ENCODE measurements around the gene HYAL3. TPM values are rescaled to one million over a fixed set of nuclear protein-coding genes. Genes with fewer than 3 reads are reported as not detected.
A peak's percentile ranks its signal among the peaks of the same experiment; 100 is the strongest.

HYAL3 gene
- total and polyA plus RNA-seq, 7 experiments from 2014 or later, result 2.3 to 10.7 (median 3.6) TPM

DNA sequence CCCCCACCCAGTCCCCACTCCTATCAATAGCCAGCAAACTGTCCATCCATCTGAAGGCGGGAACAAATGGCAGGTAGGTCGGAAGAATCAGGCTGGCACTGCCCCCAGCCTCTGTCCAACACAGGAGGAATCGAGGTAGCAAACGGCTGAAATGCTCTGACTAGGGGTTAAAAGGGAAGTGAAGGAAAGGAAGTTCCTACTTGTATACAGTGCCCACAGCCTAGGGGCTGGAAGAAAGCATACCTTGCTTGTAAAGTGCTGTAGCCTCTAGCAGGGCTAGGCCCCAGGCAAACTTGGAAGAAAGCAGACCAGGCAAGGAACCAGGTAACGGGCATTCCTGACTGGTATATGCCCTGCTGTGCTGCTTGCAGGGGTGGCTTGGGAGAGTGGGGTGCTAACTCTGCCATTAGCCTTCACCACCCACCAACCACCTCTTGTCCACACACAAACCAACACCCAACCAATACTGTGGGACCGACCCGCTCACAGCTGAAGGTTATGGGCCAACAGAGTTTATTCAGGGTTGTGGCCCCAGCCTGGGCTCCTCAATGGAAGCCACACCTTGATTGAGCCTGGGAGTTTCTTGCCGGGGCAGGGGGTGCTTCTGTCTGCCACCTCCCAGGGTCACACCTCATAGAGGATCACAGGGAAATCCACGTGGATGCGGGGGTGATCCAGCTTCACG is 26.4 kb upstream of the HYAL3 start:
- Histone ChIP-seq H3K27ac (ENCODE audit: low read depth, low read length) (no peak overlapping the region), H3K27me3 (ENCODE audit: control insufficient read depth in 2 of 2, insufficient read depth in 2 of 2, low read length in 2 of 2) (no peaks in the 10 kb centered on the region), H3K36me3 (ENCODE audit: control insufficient read depth in 2 of 3, insufficient read depth in 3 of 3, low read length in 3 of 3) (peaks cover 0 to 31% (median 4%) of the 10 kb centered on the region in 3 experiments), H3K4me1 (ENCODE audit: control insufficient read depth in 2 of 2, insufficient read depth in 2 of 2, low read length in 2 of 2) (peaks cover 17 to 21% of the 10 kb centered on the region in 2 donors), H3K9me3 (ENCODE audit: control insufficient read depth in 2 of 3, low read length in 3 of 3) (no peaks in the 10 kb centered on the region), H3K4me3 (ENCODE audit: low read length) (no peak overlapping the region)
- H3K36me3 Mint-ChIP-seq, result peaks cover 0 to 6% (median 2%) of the 10 kb centered on the region in 5 donors
- H3K27me3 Mint-ChIP-seq, result no peaks in the 10 kb centered on the region
- H3K4me1 Mint-ChIP-seq, result peaks cover 7 to 37% (median 28%) of the 10 kb centered on the region in 7 donors
- ChIA-PET POLR2A (interaction anchor here (3.5 to 34.0 kb wide), 3 partner anchors 11 to 31 kb away, joined by 31 to 656 read pairs (median 52); partner anchors contain the start of genes CYB561D2, HYAL3, NAA80 and NPRL2), CTCF (interaction anchor here (1.0 kb wide), 1 partner anchor 130 kb away, joined by 3 read pairs; no protein-coding TSS in a partner anchor)
- no peaks in the 10 kb centered on the region for H3K9me3 Mint-ChIP-seq
- intact Hi-C loops (cut with micrococcal nuclease), result loop anchor here in 1 of 2 donors (2.0 kb wide), 1 partner anchor 99 kb away; no protein-coding TSS in a partner anchor
- DNase-seq (no peak), ATAC-seq (no peak)
- H3K4me3 Mint-ChIP-seq, result peak overlapping the region in 4 of 10 donors; percentile 17 to 97 (median 24)
- peak overlapping the region in 2 of 9 donors; percentile 76 to 78 for H3K27ac Mint-ChIP-seq

DNA sequence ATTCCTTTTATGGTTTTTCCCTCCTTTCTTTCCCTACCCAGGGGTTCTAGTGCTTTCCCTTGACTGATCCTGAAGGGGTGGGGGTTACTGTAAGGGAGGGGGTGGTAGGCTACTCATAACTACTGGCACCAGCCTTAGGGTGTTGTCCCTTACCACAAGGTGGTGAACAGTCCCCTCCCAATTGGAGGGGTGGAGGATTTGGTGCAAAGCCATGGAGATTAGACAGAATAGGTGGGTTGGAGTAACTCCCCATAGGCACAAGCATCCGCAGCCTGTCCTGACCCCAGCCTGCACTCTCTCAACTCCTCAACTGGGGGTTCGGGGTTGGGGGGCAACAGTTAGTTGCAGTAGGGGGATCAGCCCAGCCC is 25.9 kb upstream of the HYAL3 start:
- Histone ChIP-seq H3K27ac (ENCODE audit: low read depth, low read length) (no peak overlapping the region), H3K4me3 (ENCODE audit: low read length) (no peak overlapping the region), H3K4me1 (ENCODE audit: control insufficient read depth in 2 of 2, insufficient read depth in 2 of 2, low read length in 2 of 2) (peaks cover 21 to 22% of the 10 kb centered on the region in 2 donors), H3K36me3 (ENCODE audit: control insufficient read depth in 2 of 3, insufficient read depth in 3 of 3, low read length in 3 of 3) (peaks cover 0 to 25% (median 0%) of the 10 kb centered on the region in 3 experiments), H3K9me3 (ENCODE audit: control insufficient read depth in 2 of 3, low read length in 3 of 3) (no peaks in the 10 kb centered on the region), H3K27me3 (ENCODE audit: control insufficient read depth in 2 of 2, insufficient read depth in 2 of 2, low read length in 2 of 2) (no peaks in the 10 kb centered on the region)
- Mint-ChIP-seq H3K36me3 (peaks cover 0 to 4% (median 0%) of the 10 kb centered on the region in 5 donors), H3K27me3 (no peaks in the 10 kb centered on the region), H3K9me3 (no peaks in the 10 kb centered on the region), H3K27ac (peak overlapping the region in 6 of 9 donors; percentile 10 to 78 (median 34)), H3K4me1 (peaks cover 13 to 43% (median 33%) of the 10 kb centered on the region in 7 donors), H3K4me3 (peak overlapping the region in 3 of 10 donors; percentile 6 to 75 (median 18))
- intact Hi-C loops (cut with micrococcal nuclease), result loop anchor here in 1 of 2 donors (2.0 kb wide), 1 partner anchor 98 kb away; no protein-coding TSS in a partner anchor
- DNase-seq (no peak), ATAC-seq (no peak)
- POLR2A ChIA-PET, result interaction anchor here (0.6 to 34.0 kb wide), 4 partner anchors 12 to 55 kb away, joined by 3 to 656 read pairs (median 20); partner anchors contain the start of genes CYB561D2, HYAL3, NAA80 and NPRL2
- CTCF ChIA-PET, result interaction anchor here (1.0 to 2.7 kb wide), 5 partner anchors 9 to 129 kb away, joined by 3 to 13 read pairs (median 4); no protein-coding TSS in a partner anchor

DNA sequence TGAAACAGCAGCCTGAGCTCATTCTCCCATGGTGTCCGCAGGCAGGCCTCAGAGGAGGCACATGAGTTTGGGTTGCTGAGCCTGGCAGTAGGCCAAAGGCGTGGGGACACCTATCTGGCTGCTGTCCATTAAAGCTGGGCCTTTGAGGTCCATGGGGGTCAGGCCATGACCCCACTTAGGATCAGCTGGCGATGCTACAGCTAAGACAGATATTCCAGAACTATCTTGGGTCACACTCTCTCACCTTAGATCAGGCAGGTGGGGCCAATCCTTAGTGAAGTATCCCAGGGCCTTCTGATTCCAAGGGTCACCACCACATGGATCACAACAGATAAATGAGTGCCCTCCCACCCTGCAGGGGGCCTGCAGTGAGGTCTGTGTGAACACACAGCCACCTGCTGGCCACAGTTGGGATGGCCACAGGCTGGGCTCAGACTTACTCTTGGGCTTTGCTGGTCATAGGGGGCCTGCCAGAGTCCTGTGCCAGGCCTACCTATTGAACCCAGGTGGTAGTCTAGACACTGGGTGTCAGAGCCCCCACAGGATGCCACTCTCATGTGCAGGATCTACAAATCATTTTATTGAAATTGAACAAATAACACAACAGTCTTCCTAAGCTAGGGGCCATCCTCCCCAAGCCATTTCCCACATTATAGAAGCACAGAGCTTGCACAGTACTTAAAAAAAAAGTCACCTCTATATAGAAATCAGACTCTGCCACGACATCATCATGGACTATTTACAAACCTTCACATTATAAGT is 25.3 kb upstream of the HYAL3 start:
- intact Hi-C loops (cut with micrococcal nuclease), result loop anchor here (1.0 to 2.0 kb wide), 2 partner anchors 50 to 98 kb away; no protein-coding TSS in a partner anchor
- ChIA-PET CTCF (interaction anchor here (1.0 to 2.7 kb wide), 9 partner anchors 9 to 129 kb away, joined by 3 to 13 read pairs (median 4); partner anchors contain the start of genes HYAL3 and NAA80), POLR2A (interaction anchor here (0.6 to 34.0 kb wide), 6 partner anchors 10 to 383 kb away, joined by 3 to 656 read pairs (median 6); partner anchors contain the start of genes CYB561D2, HYAL3, NAA80 and NPRL2)
- Histone ChIP-seq H3K27ac (ENCODE audit: low read depth, low read length) (no peak overlapping the region), H3K4me3 (ENCODE audit: low read length) (no peak overlapping the region), H3K27me3 (ENCODE audit: control insufficient read depth in 2 of 2, insufficient read depth in 2 of 2, low read length in 2 of 2) (no peaks in the 10 kb centered on the region), H3K4me1 (ENCODE audit: control insufficient read depth in 2 of 2, insufficient read depth in 2 of 2, low read length in 2 of 2) (peaks cover 21 to 23% of the 10 kb centered on the region in 2 donors), H3K36me3 (ENCODE audit: control insufficient read depth in 2 of 3, insufficient read depth in 3 of 3, low read length in 3 of 3) (peaks cover 0 to 20% (median 0%) of the 10 kb centered on the region in 3 experiments), H3K9me3 (ENCODE audit: control insufficient read depth in 2 of 3, low read length in 3 of 3) (no peaks in the 10 kb centered on the region)
- peaks cover 17 to 46% (median 39%) of the 10 kb centered on the region in 7 donors for H3K4me1 Mint-ChIP-seq
- peak overlapping the region in 6 of 10 donors; percentile 16 to 75 (median 37) for H3K4me3 Mint-ChIP-seq
- peak overlapping the region; percentile 32 to 86 (median 68) for H3K27ac Mint-ChIP-seq
- peak; percentile 28 for ATAC-seq
- H3K36me3 Mint-ChIP-seq, result peaks cover 0 to 4% (median 0%) of the 10 kb centered on the region in 5 donors
- peak in 8 of 9 donors; percentile 24 to 67 (median 46) for DNase-seq
- H3K27me3 Mint-ChIP-seq, result no peaks in the 10 kb centered on the region
- no peaks in the 10 kb centered on the region for H3K9me3 Mint-ChIP-seq

DNA sequence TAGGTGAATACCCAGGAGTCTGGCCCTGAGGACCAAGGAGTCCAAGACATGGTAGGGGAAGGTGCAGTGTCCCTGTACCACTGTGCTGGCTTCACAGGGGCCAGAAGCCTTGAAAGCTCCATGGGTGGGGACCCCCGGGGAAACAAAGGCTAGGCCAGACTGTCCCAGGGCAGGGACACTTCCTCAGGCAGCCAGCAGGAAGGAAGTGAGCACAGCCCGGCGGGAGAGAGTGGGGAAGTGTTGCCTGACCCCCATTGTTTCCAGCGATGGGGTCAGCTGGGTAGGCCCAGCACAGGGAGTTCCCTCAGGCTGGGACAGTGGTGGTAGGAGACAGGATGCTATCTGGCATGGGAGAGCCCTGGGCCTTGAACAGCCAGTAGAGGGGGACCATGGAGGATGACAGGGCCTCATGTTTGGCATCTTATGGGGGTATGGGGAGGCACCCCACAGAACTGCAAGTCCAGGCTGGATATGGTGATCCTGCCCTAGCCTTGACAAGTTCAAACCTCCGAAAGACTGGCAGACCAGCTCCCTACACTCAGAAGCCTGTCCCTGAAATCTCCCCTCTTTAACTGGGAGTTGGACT is 24.5 kb upstream of the HYAL3 start:
- Mint-ChIP-seq H3K9me3 (no peaks in the 10 kb centered on the region), H3K36me3 (peaks cover 0 to 4% (median 0%) of the 10 kb centered on the region in 5 donors), H3K4me3 (peak overlapping the region in 1 of 10 donors; percentile 40), H3K4me1 (peaks cover 17 to 53% (median 45%) of the 10 kb centered on the region in 7 donors), H3K27me3 (no peaks in the 10 kb centered on the region), H3K27ac (peak overlapping the region in 5 of 9 donors; percentile 34 to 78 (median 51))
- no peak overlapping the region for H3K4me3 ChIP-seq (ENCODE audit: low read length)
- H3K4me1 ChIP-seq (ENCODE audit: control insufficient read depth in 2 of 2, insufficient read depth in 2 of 2, low read length in 2 of 2), result peaks cover 21 to 23% of the 10 kb centered on the region in 2 donors
- ATAC-seq (no peak), DNase-seq (no peak)
- H3K27me3 ChIP-seq (ENCODE audit: control insufficient read depth in 2 of 2, insufficient read depth in 2 of 2, low read length in 2 of 2), result no peaks in the 10 kb centered on the region
- CTCF ChIA-PET, result interaction anchor here (0.6 to 2.7 kb wide), 8 partner anchors 10 to 232 kb away, joined by 3 to 13 read pairs (median 4); partner anchors contain the start of genes HYAL3 and NAA80
- intact Hi-C loops (cut with micrococcal nuclease), result loop anchor here (1.0 to 2.0 kb wide), 2 partner anchors 49 to 97 kb away; no protein-coding TSS in a partner anchor
- H3K9me3 ChIP-seq (ENCODE audit: control insufficient read depth in 2 of 3, low read length in 3 of 3), result no peaks in the 10 kb centered on the region
- H3K27ac ChIP-seq (ENCODE audit: low read depth, low read length), result no peak overlapping the region
- H3K36me3 ChIP-seq (ENCODE audit: control insufficient read depth in 2 of 3, insufficient read depth in 3 of 3, low read length in 3 of 3), result peaks cover 0 to 18% (median 0%) of the 10 kb centered on the region in 3 experiments
- POLR2A ChIA-PET, result interaction anchor here (0.6 to 34.0 kb wide), 6 partner anchors 11 to 383 kb away, joined by 3 to 656 read pairs (median 18); partner anchors contain the start of genes CYB561D2, HYAL3, NAA80 and NPRL2

DNA sequence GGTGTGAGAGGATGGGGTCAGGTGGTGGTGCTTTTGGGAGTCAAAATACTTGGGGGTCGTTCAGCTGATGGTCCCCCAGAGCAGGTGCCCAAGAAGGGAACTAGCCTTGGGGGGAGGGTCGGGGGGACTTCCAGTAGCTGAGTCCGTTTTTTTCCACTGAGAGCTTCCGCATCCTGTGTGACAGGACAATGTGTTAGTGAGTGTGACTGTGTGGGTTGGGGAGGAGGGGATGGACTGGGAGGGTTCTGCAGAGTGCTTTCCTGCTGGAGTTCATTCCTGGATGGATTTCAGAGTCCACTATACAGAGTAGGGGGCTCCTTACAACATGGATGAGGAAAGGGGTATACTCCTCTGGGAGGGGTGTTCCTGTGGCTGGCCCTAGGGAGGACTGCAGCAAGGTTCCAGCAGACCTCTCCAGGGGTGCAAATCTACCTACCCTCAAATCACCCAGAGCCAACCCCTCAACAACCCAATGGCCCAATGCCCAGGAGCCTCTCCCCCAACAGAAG is 23.9 kb upstream of the HYAL3 start:
- ATAC-seq (no peak), DNase-seq (no peak)
- H3K27me3 ChIP-seq (ENCODE audit: control insufficient read depth in 2 of 2, insufficient read depth in 2 of 2, low read length in 2 of 2), result no peaks in the 10 kb centered on the region
- H3K4me1 ChIP-seq (ENCODE audit: control insufficient read depth in 2 of 2, insufficient read depth in 2 of 2, low read length in 2 of 2), result peaks cover 16 to 23% of the 10 kb centered on the region in 2 donors
- no peaks in the 10 kb centered on the region for H3K9me3 Mint-ChIP-seq
- peak overlapping the region in 8 of 9 donors; percentile 12 to 81 (median 52) for H3K27ac Mint-ChIP-seq
- no peaks in the 10 kb centered on the region for H3K9me3 ChIP-seq (ENCODE audit: control insufficient read depth in 2 of 3, low read length in 3 of 3)
- intact Hi-C loops (cut with micrococcal nuclease), result no loop called here
- H3K27me3 Mint-ChIP-seq, result no peaks in the 10 kb centered on the region
- peaks cover 17 to 52% (median 43%) of the 10 kb centered on the region in 7 donors for H3K4me1 Mint-ChIP-seq
- ChIA-PET CTCF (interaction anchor here (0.6 to 2.7 kb wide), 5 partner anchors 14 to 231 kb away, joined by 3 to 13 read pairs (median 3); partner anchors contain the start of genes HYAL3, IFRD2 and NAA80), POLR2A (interaction anchor here (1.3 to 34.0 kb wide), 3 partner anchors 12 to 33 kb away, joined by 3 to 656 read pairs (median 27); partner anchors contain the start of genes CYB561D2, NPRL2, TMEM115 and ZMYND10)
- peaks cover 0 to 4% (median 0%) of the 10 kb centered on the region in 5 donors for H3K36me3 Mint-ChIP-seq
- H3K36me3 ChIP-seq (ENCODE audit: control insufficient read depth in 2 of 3, insufficient read depth in 3 of 3, low read length in 3 of 3), result peaks cover 0 to 18% (median 0%) of the 10 kb centered on the region in 3 experiments
- peak overlapping the region in 6 of 10 donors; percentile 15 to 48 (median 31) for H3K4me3 Mint-ChIP-seq
- H3K4me3 ChIP-seq (ENCODE audit: low read length), result no peak overlapping the region
- H3K27ac ChIP-seq (ENCODE audit: low read depth, low read length), result no peak overlapping the region
